Ovary (tissue), 9 donors: Measurements from ENCODE around the gene NAA80. TPM values are rescaled to one million over a fixed set of nuclear protein-coding genes. Genes with fewer than 3 reads are reported as not detected.
A peak's percentile ranks its signal among the peaks of the same experiment; 100 is the strongest.
"Not testable (repeated sequence)": the region's sequence is repeated elsewhere in the genome, so short reads cannot be mapped to it uniquely, and the experiment has no call there.

Experiments
- DNase-seq, 5 donors: peaks; one replicate each; pipeline ENCODE4 v3.0.0-alpha.2; 2019 to 2020
- H3K27ac ChIP-seq, 2 donors: fragments of 200-600 bp; one replicate each; pipeline versions ENCODE4 v1.5.1 to v1.8.0; 2019 to 2022
- H3K27me3 ChIP-seq: fragments of 200-600 bp; one replicate; pipeline ENCODE4 v1.8.0; 2022
- H3K36me3 ChIP-seq: fragments of 200-600 bp; sonication (generic); one replicate; pipeline ENCODE4 v1.5.1; 2019
- H3K4me1 ChIP-seq: one replicate; pipeline ENCODE4 v1.8.1; 2013; ENCODE audit warnings: mild to moderate bottlenecking, moderate library complexity; ENCODE audit not compliant: insufficient read depth
- H3K4me3 ChIP-seq: fragments of 200-600 bp; sonication (generic); one replicate; pipeline ENCODE4 v1.5.1; 2017
- H3K9me3 ChIP-seq, 2 donors: fragments of 200-600 bp in 1 of 2; sonication (generic) in 1 of 2; one replicate each; pipeline versions ENCODE4 v1.5.1 to v1.8.1; 2013 to 2019; ENCODE audit warnings: mild to moderate bottlenecking in 1 of 2, moderate library complexity in 1 of 2
- CTCF ChIP-seq, 3 donors: fragments of 450-650 bp in 2 of 3; fragments of 200-600 bp in 1 of 3; IDR thresholded peaks; one replicate each; pipeline versions ENCODE4 v1.5.1 to v1.8.0; 2016 to 2022; ENCODE audit warnings: antibody characterized with exemption in 3 of 3, mild to moderate bottlenecking in 1 of 3
- EP300 ChIP-seq: sonication (generic); formaldehyde crosslinking; IDR thresholded peaks from one replicate; pipeline ENCODE4 v1.6.1; 2017; ENCODE audit warnings: antibody characterized with exemption
- POLR2A ChIP-seq: fragments of 450-650 bp; IDR thresholded peaks from one replicate; pipeline ENCODE4 v1.6.1; 2017; ENCODE audit warnings: antibody characterized with exemption, mild to moderate bottlenecking, moderate library complexity
- WGBS, 3 donors: extraction: QIAGEN DNeasy Blood & Tissue Kit in 1 of 3; methylation state at CpG; one replicate each; pipeline versions ENCODE4 v1.1.5 to v1.1.7; 2013 to 2017; 5-methylcytosine and 5-hydroxymethylcytosine counted together
- intact Hi-C, 4 donors: fragments of 100-400 bp; cut with DNase I; formaldehyde crosslinking; loops; one replicate each; pipeline versions ENCODE4 v1.11.0 to v1.15.1; 2022 to 2023
- polyA plus RNA-seq, 2 donors: library from polyadenylated mRNA; stranded (reverse); fragments of 200-250 nt in 1 of 2; fragments of 350-450 nt in 1 of 2; fragmentation: Illumina TruSeq in 1 of 2; extraction: RNeasy Lipid Tissue Mini Kit (QIAGEN cat#74804) in 1 of 2; gene quantifications; one replicate each; pipeline ENCODE4 v1.2.3, GENCODE V29; 2013 to 2014
- total RNA-seq, 7 donors: library from RNA; depleted of rRNA in 2 of 7; stranded (reverse); fragments of >200 nt in 2 of 7; fragmentation: NEBNext Ultra II Directional in 3 of 7; extraction: Animal tissue kit (Norgen Biotek cat#: 25700) in 3 of 7; gene quantifications; one replicate each; pipeline versions ENCODE4 v1.1.0 to v1.2.4, GENCODE V29; 2016 to 2023
- donor health status: DM: no; HTN: no; CAD: no; lungs with moderate emphysema.
- donor health status: DM: no; HTN: no; CAD: no.
- donor health status: Bipolar disorder and iron deficiency.
- donor health status: DM: yes; HTN: yes; CAD: no.
- donor health status: DM: no; HTN: no; CAD: no.
- donor health status: DM: yes; HTN: yes; CAD: no.

Gene NAA80
- total and polyA plus RNA-seq, 9 donors: 2.6 to 15.7 (median 11.5) TPM

- DNase-seq: peak; percentile 78 to 94 (median 89)
- peaks cover 19% of the 10 kb centered on the region for H3K4me1 ChIP-seq
- TF ChIP-seq EP300 (no peak), POLR2A (peak; percentile 39), CTCF (IDR thresholded peaks at IDR 0.05) (peak; percentile 97 to 99 (median 98))
- WGBS, 3 donors: 5 to 13% (median 8%) methylated on average over 46 to 61 of the region's 61 CpGs
- peak overlapping the region; percentile 15 for H3K4me3 ChIP-seq
- H3K27ac ChIP-seq: no peak overlapping the region
- intact Hi-C loops: loop anchor here (1.0 to 10.0 kb wide), 5 partner anchors 46 to 158 kb away; partner anchors contain the start of gene GNAT1 (in 4 of the 4)
- no peaks in the 10 kb centered on the region for H3K36me3 ChIP-seq
- H3K27me3 ChIP-seq: no peaks in the 10 kb centered on the region
- H3K9me3 ChIP-seq: no peaks in the 10 kb centered on the region
These were observed 26.1 kb downstream of the NAA80 start for GRCh38 chr3:50272911-50273688.

GRCh38 chr3:50272538-50272910 is 26.7 kb downstream of the NAA80 start:
- not testable (repeated sequence) for H3K27ac ChIP-seq, H3K4me3 ChIP-seq, H3K36me3 ChIP-seq, DNase-seq, H3K9me3 ChIP-seq, H3K27me3 ChIP-seq
- WGBS, 3 donors: 58 to 64% (median 61%) methylated on average over 10 of the region's 10 CpGs
- intact Hi-C loops: loop anchor here (5.0 to 10.0 kb wide), 4 partner anchors 45 to 158 kb away; partner anchors contain the start of gene GNAT1 (in 4 of the 4)
- peaks cover 22% of the 10 kb centered on the region for H3K4me1 ChIP-seq

GRCh38 chr3:50271314-50271936 is 27.8 kb downstream of the NAA80 start:
- WGBS, 3 donors: 76 to 78% (median 77%) methylated on average over 10 of the region's 10 CpGs
- no peak for DNase-seq
- Histone ChIP-seq H3K27ac (no peak overlapping the region), H3K36me3 (no peaks in the 10 kb centered on the region), H3K4me3 (no peak overlapping the region), H3K27me3 (no peaks in the 10 kb centered on the region), H3K4me1 (peaks cover 29% of the 10 kb centered on the region), H3K9me3 (no peaks in the 10 kb centered on the region)
- no peak for TF ChIP-seq POLR2A
- no peak for TF ChIP-seq EP300
- TF ChIP-seq CTCF (IDR thresholded peaks at IDR 0.05): no peak
- intact Hi-C loops: loop anchor here (2.0 to 10.0 kb wide), 5 partner anchors 44 to 157 kb away; partner anchors contain the start of gene GNAT1 (in 4 of the 4)

GRCh38 chr3:50270422-50271224 is 28.6 kb downstream of the NAA80 start:
- Histone ChIP-seq H3K36me3 (no peaks in the 10 kb centered on the region), H3K4me3 (peak overlapping the region; percentile 14), H3K27me3 (no peaks in the 10 kb centered on the region), H3K9me3 (no peaks in the 10 kb centered on the region), H3K27ac (peak overlapping the region in 1 of 2 donors; percentile 99), H3K4me1 (peaks cover 36% of the 10 kb centered on the region)
- WGBS, 3 donors: 72 to 77% (median 74%) methylated on average over 19 of the region's 19 CpGs
- DNase-seq: peak in 2 of 5 donors; percentile 30 to 44
- no peak for TF ChIP-seq POLR2A
- TF ChIP-seq EP300: no peak
- no peak for TF ChIP-seq CTCF (IDR thresholded peaks at IDR 0.05)
- intact Hi-C loops: loop anchor here (2.0 to 10.0 kb wide), 5 partner anchors 43 to 156 kb away; partner anchors contain the start of gene GNAT1 (in 4 of the 4)
